Smooth muscle cell of the pulmonary artery (primary cell): ENCODE measurements around the gene TMTC4. TPM values are rescaled to one million over a fixed set of nuclear protein-coding genes. Genes with fewer than 3 reads are reported as not detected.

Experiments
- total RNA-seq: library from RNA; depleted of rRNA; stranded (reverse); fragments of >200 nt; gene quantifications from 2 replicates; pipeline ENCODE4 v1.2.3, GENCODE V29; 2014

The TMTC4 gene
- 17.4 and 23.1 TPM in 2 replicates for total RNA-seq

GRCh38 chr13:100674572-100674871 is at the start of gene TMTC4:
TMTC4 (minus strand) TSS chr13:100674795; CDS start chr13:100670362, 4,433 bp downstream.

GRCh38 chr13:100588331-100589177 is 86.0 kb downstream of the TMTC4 start, which contains the start of gene GGACT:
GGACT (minus strand) TSS chr13:100588789; CDS start chr13:100532591, 56,198 bp downstream.

Other genes with a start within 250 kb of the TMTC4 start
- 3.1 and 3.4 TPM in 2 replicates for gene GGACT, start 86.0 kb downstream of the TMTC4 start, total RNA-seq